ENCODE results near the gene DPYSL5.

DPYSL5 gene

DNA sequence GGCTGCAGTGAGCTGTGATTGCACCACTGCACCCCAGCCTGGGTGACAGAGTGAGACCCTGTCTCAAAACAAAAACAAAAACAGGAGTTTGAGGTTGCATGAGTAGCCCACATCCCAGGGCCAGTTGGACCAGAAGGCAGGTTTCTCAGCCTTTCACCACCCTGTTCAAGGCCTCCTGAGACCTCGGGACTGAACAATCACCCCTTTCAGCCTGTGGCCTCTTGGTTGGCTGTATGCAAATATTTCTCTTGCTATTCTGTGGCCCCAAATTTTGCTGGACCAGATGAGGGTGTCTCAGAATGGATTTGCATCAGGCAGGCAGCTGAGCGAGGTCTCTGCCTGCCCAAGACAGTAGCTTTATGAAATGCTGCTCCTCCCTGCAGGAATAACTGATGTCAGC is 56.9 kb downstream of the DPYSL5 start:
- no peak overlapping the region for H3K27ac ChIP-seq (ENCODE audit: low read depth, low read length, poor library complexity, severe bottlenecking)
- no peaks in the 10 kb centered on the region for H3K36me3 ChIP-seq (ENCODE audit: insufficient read depth, low read length)
- H2AFZ ChIP-seq (ENCODE audit: low read length) = no peak overlapping the region
- no peaks in the 10 kb centered on the region for H3K27me3 ChIP-seq (ENCODE audit: insufficient read depth, low read length)
- H3K79me2 ChIP-seq (ENCODE audit: insufficient read depth, low read length) = no peaks in the 10 kb centered on the region
- no peak overlapping the region for H3K4me3 ChIP-seq (ENCODE audit: low read depth, low read length, poor library complexity, severe bottlenecking)
- H3K9me3 ChIP-seq (ENCODE audit: low read length) = no peaks in the 10 kb centered on the region
- no peak for TF ChIP-seq EZH2 (IDR thresholded peaks at IDR 0.05; ENCODE audit: borderline replicate concordance, low read length)
- TF ChIP-seq, protein P1, sequence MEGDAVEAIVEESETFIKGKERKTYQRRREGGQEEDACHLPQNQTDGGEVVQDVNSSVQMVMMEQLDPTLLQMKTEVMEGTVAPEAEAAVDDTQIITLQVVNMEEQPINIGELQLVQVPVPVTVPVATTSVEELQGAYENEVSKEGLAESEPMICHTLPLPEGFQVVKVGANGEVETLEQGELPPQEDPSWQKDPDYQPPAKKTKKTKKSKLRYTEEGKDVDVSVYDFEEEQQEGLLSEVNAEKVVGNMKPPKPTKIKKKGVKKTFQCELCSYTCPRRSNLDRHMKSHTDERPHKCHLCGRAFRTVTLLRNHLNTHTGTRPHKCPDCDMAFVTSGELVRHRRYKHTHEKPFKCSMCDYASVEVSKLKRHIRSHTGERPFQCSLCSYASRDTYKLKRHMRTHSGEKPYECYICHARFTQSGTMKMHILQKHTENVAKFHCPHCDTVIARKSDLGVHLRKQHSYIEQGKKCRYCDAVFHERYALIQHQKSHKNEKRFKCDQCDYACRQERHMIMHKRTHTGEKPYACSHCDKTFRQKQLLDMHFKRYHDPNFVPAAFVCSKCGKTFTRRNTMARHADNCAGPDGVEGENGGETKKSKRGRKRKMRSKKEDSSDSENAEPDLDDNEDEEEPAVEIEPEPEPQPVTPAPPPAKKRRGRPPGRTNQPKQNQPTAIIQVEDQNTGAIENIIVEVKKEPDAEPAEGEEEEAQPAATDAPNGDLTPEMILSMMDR (IDR thresholded peaks at IDR 0.05; ENCODE audit: low read length) = no peak
- H3K9me2 ChIP-seq (ENCODE audit: low read depth, low read length) = no peaks in the 10 kb centered on the region
- H3K9ac ChIP-seq (ENCODE audit: low read length) = no peak overlapping the region
- H4K20me1 ChIP-seq (ENCODE audit: insufficient read depth, low read length) = no peaks in the 10 kb centered on the region
- no peaks in the 10 kb centered on the region for H3F3A ChIP-seq (ENCODE audit: insufficient read depth, low read length)
- no peak overlapping the region for H3K4me2 ChIP-seq (ENCODE audit: low read length)
- H3K4me1 ChIP-seq (ENCODE audit: insufficient read depth, low read length, severe bottlenecking) = no peaks in the 10 kb centered on the region

DNA sequence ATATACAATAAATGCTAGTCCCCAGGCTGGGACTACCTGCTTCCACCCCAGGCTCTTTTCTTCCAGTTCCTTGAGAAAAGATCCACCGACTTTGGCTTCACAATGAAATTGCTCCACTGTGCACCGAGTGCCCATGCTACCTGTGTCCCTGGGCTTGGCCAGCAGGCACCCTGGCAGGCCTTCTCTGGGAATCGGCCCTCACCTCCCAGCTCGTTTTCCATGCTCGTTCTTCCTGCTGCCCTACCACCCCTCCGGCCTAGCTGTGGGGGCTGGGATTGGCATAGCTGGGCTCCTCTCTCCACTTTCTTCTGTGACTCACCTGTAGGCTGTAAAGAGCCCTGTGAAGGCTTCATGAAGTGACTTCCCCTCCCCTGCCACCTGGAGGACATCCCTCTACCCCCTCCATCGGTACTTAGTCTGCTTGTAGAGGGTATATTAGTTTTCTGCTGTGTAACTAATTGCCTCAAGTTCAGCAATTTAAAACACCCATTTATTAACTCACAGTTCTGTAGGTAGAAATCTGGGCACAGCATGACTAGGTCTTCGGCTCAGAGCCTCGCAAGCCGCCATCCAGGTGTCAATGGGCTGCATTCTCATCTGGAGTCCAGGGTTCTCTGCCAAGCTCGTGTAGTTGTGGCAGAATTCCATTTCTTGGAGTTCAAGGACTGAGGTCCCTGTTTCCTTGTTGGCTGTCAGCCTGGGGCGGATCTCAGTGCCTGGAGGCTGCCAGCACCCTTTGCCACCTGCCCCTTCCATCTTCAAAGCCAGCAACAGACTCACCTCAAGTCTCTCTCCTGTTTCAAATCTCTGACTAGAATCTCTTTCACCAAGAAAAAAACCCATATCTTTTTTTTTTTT is 57.6 kb downstream of the DPYSL5 start:
- Histone ChIP-seq H4K20me1 (ENCODE audit: insufficient read depth, low read length) (no peaks in the 10 kb centered on the region), H3F3A (ENCODE audit: insufficient read depth, low read length) (no peaks in the 10 kb centered on the region), H3K27ac (ENCODE audit: low read depth, low read length, poor library complexity, severe bottlenecking) (no peak overlapping the region), H3K4me2 (ENCODE audit: low read length) (no peak overlapping the region), H3K9ac (ENCODE audit: low read length) (no peak overlapping the region), H3K36me3 (ENCODE audit: insufficient read depth, low read length) (no peaks in the 10 kb centered on the region), H3K4me3 (ENCODE audit: low read depth, low read length, poor library complexity, severe bottlenecking) (no peak overlapping the region), H2AFZ (ENCODE audit: low read length) (no peak overlapping the region), H3K9me2 (ENCODE audit: low read depth, low read length) (no peaks in the 10 kb centered on the region), H3K4me1 (ENCODE audit: insufficient read depth, low read length, severe bottlenecking) (no peaks in the 10 kb centered on the region), H3K79me2 (ENCODE audit: insufficient read depth, low read length) (no peaks in the 10 kb centered on the region), H3K27me3 (ENCODE audit: insufficient read depth, low read length) (no peaks in the 10 kb centered on the region), H3K9me3 (ENCODE audit: low read length) (no peaks in the 10 kb centered on the region)
- TF ChIP-seq, protein P1 (IDR thresholded peaks at IDR 0.05; ENCODE audit: low read length) = no peak
- TF ChIP-seq EZH2 (IDR thresholded peaks at IDR 0.05; ENCODE audit: borderline replicate concordance, low read length) = no peak

DNA sequence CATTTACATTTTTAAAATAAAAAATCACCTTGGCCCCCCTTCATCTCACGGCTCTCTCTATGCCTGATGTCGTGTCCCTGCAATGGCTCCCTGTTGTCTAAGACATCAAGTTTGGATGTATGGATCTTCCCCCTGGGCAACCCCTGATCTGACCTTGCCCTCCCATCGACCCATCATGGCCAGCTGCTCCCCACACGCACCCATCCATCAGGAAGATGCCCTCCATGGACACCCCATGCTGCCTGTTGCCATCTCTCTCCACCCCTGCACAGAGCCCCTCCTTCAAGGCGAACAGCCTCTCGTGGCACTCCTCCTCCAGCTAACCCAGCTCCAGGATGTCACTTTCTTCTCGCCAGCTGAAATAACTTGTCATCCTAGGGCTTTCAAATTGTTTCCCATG is 59.5 kb downstream of the DPYSL5 start:
- H3K79me2 ChIP-seq (ENCODE audit: insufficient read depth, low read length) = no peaks in the 10 kb centered on the region
- no peak overlapping the region for H3K4me2 ChIP-seq (ENCODE audit: low read length)
- H3F3A ChIP-seq (ENCODE audit: insufficient read depth, low read length) = no peaks in the 10 kb centered on the region
- H4K20me1 ChIP-seq (ENCODE audit: insufficient read depth, low read length) = no peaks in the 10 kb centered on the region
- H3K9me2 ChIP-seq (ENCODE audit: low read depth, low read length) = no peaks in the 10 kb centered on the region
- no peaks in the 10 kb centered on the region for H3K4me1 ChIP-seq (ENCODE audit: insufficient read depth, low read length, severe bottlenecking)
- H2AFZ ChIP-seq (ENCODE audit: low read length) = no peak overlapping the region
- no peaks in the 10 kb centered on the region for H3K9me3 ChIP-seq (ENCODE audit: low read length)
- no peak overlapping the region for H3K4me3 ChIP-seq (ENCODE audit: low read depth, low read length, poor library complexity, severe bottlenecking)
- no peak overlapping the region for H3K27ac ChIP-seq (ENCODE audit: low read depth, low read length, poor library complexity, severe bottlenecking)
- no peaks in the 10 kb centered on the region for H3K36me3 ChIP-seq (ENCODE audit: insufficient read depth, low read length)
- no peak overlapping the region for H3K9ac ChIP-seq (ENCODE audit: low read length)
- TF ChIP-seq EZH2 (IDR thresholded peaks at IDR 0.05; ENCODE audit: borderline replicate concordance, low read length) = no peak
- TF ChIP-seq, protein P1 (IDR thresholded peaks at IDR 0.05; ENCODE audit: low read length) = no peak
- no peaks in the 10 kb centered on the region for H3K27me3 ChIP-seq (ENCODE audit: insufficient read depth, low read length)
